ENCODE measurements around the gene MAD1L1.

The MAD1L1 gene

DNA sequence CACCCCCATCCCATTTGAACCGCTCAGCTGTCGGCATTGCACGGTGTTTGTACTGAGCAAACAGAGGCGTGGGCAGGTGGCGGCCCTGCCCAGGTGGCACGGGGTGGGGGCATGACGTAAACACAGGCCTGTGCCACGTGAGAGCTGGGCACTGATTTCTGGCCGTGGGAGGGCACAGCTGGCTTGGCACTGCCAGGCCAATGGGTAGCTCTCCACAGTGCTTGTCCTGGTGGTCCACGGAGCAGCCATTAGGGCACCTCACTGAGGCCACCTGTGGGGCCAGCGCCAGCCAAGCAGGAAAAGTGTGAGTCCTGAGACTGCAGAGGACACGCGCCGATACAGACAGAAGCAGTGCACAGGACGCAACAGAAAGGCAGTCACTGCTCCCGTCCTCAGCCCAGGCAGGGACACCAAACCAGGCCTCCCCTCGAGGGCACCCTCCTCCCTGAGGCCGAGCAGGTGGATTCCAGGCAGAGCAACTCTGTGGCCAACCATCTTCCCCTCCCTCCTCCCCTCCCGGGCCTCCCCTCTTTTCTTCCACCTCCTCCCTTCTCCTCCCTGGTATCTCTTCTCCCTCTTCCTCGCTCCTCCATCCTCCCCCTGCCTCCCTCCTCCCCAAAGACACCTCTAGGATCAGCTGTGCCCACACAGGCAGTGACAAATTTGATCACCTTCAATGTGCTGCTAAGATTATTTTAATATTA is 303.9 kb downstream of the MAD1L1 start:
- in situ Hi-C loops (cut with HindIII; ENCODE audit: low sequenced_read_pairs), result no loop called here

DNA sequence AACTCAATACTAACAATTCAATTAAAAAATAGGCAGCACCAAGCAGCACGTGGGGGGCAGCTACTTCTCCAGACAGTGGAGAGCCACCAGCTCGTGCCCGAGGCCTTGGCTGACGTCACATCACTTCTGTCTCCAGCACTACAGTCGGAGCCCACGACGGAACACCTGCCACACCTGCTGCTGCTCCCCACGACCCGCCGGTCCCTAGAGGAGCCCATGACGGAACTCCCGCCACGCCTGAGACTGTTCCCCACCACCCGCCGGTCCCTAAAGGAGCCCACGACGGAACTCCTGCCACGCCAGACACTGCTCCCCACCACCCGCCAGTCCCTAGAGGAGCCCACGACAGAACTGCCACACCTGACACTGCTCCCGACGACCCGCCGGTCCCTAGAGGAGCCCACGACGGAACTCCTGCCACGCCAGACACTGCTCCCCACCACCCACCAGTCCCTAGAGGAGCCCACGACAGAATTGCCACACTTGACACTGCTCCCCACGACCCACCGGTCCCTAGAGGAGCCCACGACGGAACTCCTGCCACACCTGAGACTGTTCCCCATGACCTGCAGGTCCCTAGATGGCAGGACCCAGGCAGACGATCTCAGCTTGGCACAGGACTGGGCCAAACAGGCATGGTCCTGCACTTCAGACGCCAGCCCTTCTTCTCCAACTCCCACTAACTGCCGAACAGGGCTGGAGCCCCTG is 304.7 kb downstream of the MAD1L1 start:
- in situ Hi-C loops (cut with HindIII; ENCODE audit: low sequenced_read_pairs), result no loop called here

DNA sequence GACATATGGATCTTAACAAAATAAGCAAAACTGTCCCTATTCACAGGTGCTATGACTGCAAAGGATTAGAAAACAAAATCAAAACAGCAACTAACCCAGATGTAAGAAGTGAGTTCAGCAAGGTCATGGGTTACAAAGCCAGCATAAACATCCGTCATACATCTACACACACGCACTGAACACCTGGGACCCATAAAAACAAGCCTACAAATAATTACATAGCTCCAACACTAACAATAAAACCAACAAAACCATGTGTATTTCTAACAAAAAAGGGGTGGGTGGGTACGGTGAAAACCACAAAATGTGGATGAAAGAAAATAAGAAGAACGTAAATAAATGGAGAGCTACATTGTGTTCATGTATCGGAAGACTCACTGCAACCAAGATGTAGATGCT is 305.8 kb downstream of the MAD1L1 start:
- in situ Hi-C loops (cut with HindIII; ENCODE audit: low sequenced_read_pairs), result no loop called here

DNA sequence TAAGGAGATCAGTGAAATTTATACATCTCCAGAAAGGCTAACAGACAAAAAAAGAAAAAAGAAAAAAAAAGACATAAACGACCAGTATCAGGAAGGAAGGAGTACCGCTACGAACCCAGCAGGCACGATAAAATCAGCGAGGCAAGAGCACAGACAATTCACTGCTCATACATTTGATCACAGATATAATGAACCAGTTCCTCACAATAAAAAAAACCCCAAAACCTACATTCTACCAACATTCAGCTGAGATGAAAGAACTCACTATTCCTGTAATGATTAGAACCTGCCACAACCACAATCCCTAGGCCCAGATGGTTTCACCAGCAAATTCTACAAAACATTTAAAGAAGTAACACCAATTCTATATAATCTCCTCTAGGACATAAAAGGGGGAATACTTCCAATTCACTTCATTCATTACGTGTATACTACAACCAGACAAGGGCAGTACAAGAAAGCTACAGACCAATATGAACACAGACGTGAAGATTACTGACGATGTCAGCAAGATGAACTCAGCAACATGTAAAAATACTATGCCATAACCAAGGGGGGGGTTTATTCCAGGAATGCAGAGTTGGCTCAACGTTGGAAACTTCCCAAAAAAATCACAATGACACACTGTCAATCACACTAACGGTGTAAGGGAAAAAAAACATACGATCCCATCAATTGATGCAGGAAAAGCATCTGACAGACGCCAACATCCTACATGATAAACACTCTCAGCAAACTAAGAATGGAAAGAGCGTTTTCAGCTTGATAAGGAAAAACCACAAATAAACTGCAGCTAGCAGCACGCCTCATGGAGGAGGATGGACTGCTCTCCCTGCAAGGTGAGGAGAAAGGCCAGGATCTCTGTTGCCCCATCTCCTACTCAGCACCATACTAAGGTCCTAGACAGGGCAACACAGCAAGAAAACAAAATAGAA is 306.5 kb downstream of the MAD1L1 start:
- in situ Hi-C loops (cut with HindIII; ENCODE audit: low sequenced_read_pairs), result no loop called here

DNA sequence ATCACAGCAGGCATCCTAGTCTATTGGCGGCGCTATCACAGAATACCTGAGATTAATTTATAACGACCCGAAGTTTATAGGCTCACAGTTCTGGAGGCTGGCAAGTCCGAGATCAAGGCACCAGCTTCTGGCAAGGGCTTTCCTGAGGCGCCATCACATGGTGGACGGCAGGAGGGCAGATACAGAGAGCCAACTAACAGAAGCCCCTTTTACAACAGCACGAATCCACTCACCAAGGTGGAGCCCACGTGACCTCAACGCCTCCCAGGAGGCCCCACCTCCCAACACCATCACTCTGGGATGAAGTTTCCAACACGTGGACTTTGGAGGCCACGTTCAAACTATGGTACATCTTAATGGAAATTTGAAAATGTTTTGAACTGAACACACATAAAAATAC is 307.4 kb downstream of the MAD1L1 start:
- in situ Hi-C loops (cut with HindIII; ENCODE audit: low sequenced_read_pairs), result no loop called here

DNA sequence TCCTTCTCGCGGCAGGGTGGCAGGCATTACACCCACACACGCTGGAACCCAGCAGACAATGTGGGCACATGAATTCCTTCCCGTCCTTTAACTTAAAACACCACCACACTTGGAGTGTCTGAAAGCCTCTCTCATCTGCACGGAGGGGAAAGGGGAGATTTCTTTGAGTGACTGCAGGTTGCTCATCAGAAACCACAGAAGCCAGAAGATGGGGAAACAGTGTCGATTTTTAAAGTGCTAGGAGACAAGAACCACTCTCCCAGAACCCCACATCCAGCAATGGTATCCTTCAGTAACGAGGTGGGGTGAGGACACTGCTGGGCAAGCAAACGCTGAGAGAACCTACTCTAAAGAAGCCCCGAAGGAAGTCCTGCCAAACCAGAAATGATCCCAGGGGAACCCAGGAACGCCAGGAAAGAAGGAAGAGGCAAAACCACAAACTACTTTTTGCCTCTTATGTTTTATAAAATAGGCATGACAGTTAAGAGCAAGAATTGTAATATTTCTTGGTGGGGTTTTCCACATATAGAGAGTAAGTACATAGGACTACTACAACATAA is 308.4 kb downstream of the MAD1L1 start:
- in situ Hi-C loops (cut with HindIII; ENCODE audit: low sequenced_read_pairs), result loop anchor here (5.0 kb wide), 3 partner anchors 53 to 228 kb away; no protein-coding TSS in a partner anchor

DNA sequence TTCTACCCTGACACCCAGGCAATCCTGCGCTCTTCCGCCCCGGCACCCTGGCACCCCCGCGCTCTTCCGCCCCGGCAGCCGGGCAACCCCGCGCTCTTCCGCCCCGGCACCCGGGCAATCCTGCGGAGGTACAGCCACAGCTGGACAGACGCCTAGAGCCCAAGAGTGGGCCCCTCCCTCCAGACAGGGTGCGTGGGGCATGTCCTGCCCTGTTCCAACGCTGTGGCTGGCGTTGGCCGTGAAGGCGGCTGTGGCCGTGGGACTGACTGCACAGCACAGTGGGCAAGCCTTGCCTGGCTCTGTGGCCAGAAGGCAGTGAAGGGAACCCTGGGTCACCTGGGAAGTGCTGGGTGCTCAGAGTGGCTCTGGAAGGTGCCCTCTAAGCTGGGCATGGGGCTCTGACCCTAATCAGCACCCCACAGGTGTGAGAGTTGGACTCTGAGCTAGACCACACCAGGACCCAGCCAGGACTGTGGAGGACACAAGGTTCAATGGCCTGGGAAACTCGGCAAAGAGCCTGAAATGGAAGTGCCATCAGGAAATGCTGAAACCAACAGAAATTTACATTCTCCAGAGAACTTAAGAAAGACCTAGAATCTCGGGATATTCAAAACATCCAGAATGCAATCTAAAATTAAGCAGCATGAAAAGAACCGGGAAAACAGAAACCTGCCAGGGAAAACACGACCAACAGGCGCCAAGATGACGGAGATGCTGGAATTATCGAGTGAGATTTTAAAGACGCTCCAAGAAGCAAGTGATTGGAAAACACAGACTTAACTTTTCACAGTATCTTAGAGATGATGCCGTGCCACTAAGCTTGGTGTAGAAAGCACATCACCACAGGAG is 309.1 kb downstream of the MAD1L1 start:
- in situ Hi-C loops (cut with HindIII; ENCODE audit: low sequenced_read_pairs), result loop anchor here (5.0 kb wide), 3 partner anchors 54 to 229 kb away; no protein-coding TSS in a partner anchor

DNA sequence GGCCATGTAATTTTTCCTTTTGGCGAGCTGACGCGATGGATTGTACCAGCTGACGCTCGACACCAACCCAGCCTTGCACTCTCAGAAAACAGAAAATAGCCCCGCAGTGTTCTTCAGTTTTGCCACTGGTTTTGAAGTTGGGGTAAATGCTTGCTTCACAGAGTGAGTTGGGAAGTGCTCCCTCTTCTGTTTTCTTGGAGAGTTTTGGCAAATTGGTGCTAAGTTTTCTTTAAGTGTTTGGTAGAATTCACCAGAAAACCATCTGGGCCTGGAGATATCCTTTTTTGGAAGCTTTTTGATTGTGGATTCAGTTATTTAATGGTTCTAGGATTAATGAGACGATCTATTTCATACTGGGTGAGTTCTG is 309.9 kb downstream of the MAD1L1 start:
- in situ Hi-C loops (cut with HindIII; ENCODE audit: low sequenced_read_pairs), result loop anchor here (5.0 kb wide), 3 partner anchors 54 to 229 kb away; no protein-coding TSS in a partner anchor

DNA sequence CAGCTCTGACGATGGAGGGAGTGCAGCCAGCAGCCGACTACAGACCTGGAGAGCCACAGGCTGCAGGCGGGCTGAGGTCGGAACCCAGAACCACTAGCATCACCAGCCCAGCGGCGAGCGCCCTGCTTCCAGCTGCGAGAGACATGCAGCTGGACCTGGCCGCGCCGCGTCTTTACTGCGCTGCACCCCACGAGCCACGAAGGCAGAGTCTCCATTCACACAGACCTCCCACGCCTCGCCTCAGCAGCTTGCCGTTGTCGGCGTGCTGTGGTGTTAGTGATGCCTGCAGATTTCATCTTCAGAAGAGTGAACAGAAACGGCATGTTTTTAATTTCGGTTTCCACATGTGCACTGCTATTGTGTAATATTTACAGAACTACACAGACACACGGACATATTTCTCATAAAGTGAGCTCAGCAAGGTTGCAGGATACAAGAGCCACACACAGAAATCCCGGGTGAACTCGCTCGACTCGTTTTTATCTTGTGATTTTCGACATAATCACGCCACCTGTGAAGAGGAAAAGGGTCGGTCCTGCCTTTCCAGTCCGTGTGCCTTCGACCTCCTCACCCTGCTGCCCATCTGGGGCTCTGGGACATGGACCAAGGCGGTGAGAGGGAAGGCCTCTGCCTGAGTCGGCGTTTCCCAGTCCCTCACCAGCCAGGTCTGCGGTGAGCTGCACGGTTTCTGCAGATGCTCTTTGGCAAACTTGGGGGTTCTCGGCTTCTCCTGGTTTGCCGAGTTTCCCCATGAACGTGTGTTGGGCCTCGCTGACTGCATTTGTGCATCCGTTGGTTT is 310.5 kb downstream of the MAD1L1 start:
- in situ Hi-C loops (cut with HindIII; ENCODE audit: low sequenced_read_pairs), result loop anchor here (5.0 kb wide), 3 partner anchors 55 to 230 kb away; no protein-coding TSS in a partner anchor

DNA sequence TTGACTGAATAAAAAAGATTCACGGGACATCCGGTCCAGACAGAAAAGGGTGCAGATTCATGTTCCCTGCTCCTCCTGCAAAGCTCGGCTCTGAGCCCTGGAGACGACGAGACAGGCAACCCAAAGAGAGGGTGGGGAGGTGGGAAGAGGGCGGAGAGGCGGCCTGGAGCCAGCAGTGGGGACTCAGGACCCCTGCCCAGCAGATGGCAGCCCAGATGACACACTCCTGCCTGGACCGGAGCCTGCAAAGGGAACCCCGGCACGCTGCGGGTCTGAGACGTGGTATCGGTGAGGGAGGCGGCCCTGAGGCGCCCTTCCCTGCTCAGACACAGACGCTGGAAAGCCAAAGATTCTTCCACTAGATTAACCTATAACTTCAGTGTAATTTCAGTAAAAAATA is 311.9 kb downstream of the MAD1L1 start:
- in situ Hi-C loops (cut with HindIII; ENCODE audit: low sequenced_read_pairs), result loop anchor here (5.0 kb wide), 3 partner anchors 56 to 231 kb away; no protein-coding TSS in a partner anchor

DNA sequence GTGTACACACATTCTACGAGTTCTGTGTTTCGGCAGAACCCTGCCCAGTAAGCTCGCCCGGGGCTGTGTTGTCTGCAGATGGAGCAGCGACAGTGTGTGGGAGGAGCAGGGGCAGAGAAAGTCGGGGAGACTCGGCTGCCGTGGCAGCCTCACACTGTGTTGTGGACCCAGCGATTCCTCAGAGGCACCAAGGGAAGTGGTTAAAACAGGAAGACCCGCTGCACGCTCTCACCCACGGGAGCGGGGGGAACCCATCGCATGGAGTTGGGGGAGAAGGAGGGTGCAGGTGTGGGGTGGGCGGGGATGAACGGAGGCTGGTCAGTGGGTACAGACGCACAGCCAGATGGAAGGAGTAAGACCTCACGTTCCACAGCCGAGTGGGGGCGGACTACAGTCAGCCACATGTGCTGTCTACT is 312.5 kb downstream of the MAD1L1 start:
- in situ Hi-C loops (cut with HindIII; ENCODE audit: low sequenced_read_pairs), result loop anchor here (5.0 kb wide), 3 partner anchors 57 to 232 kb away; no protein-coding TSS in a partner anchor

DNA sequence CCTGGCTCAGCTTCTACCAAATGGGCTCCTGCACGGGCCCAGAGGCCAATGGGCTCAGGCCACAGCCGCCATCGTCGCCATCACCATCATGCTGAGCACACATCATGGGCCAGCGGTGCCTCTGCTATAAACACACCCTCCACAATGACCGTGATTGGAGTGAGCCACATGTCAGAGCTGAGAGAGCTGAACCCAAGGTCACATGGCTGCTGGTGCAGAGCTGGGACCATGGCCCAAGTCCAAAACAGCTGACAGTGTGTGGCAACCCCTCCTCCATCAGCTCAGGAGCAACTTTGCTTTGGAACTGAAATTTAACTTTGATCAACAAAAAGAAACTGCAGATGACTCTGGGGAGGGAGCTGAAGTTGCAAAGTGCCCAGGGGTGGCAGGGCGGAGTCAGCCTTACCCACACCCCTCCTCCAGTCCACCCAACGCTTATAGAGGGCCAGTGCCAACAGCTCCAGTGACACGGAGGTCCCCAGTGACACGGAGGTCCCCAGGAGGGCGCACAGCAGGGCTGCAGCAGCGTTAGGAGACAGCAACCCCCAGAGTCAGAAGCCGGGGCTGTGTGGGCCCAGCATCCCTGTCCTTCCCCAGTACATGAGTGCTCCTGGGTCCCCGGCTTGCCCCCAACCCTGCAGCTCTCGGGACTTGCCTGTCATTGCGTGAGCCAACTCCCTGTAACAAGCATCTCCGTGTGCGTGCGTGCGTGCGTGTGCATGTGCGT is 313.0 kb downstream of the MAD1L1 start:
- in situ Hi-C loops (cut with HindIII; ENCODE audit: low sequenced_read_pairs), result loop anchor here (5.0 kb wide), 3 partner anchors 58 to 233 kb away; no protein-coding TSS in a partner anchor

DNA sequence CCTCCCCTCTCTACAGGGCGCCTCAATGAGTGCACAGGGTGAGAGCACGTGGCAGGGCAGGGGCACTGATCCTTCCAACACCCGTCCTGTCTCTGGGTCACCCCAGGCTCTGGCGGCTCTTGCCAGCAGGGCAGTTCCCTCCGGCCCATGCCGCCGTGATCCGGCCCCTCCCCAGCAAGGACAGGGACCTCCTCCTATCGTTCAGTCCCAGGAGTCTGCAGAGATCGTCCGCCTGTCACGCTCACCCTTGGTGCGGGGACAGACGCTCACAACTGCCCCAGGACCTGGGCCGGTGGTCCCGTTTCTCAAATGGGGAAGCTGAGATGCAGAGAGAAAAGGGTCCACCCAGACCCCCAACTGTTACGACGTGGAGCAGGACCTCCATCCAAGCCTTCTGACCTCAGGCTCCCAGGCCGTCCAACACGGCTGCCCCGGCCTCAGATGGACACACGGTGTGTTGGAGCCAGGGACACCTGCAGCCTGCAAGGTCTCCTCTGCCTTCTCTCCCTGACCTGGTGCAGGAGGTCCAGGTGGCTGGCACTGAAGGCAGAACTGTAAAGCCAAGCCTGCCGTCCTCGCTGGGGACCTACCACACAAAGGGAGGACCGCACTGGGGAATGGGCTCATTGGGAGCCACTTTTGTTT is 313.7 kb downstream of the MAD1L1 start:
- in situ Hi-C loops (cut with HindIII; ENCODE audit: low sequenced_read_pairs), result no loop called here

DNA sequence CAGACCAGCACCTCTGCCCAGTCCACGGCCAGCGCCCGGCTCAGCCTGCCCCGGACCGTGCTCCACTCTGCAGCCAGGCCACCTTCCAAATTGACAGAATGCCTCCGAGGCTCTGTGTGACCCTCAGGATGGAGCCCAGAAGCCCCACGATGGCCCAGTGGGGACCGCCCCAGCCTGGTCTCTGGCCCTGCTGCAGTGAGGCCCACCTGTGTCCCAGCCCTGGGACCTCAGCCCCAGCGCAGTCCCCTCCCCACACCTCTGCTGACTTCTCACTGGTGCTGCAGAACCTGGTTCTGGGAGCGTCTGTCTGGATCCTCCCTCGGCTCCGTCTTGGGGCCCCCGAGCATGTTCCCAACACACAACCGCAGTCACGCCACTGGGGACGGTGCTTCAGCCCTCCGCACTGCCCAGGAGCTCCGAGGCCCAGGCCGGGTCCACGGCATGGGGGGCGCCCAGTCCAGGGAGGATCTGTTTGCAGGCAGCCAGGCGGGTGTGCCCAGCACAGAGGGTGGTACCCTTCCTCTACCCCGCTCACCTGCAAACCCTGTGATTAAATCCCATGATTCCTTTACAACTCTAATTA is 314.6 kb downstream of the MAD1L1 start:
- in situ Hi-C loops (cut with HindIII; ENCODE audit: low sequenced_read_pairs), result no loop called here

DNA sequence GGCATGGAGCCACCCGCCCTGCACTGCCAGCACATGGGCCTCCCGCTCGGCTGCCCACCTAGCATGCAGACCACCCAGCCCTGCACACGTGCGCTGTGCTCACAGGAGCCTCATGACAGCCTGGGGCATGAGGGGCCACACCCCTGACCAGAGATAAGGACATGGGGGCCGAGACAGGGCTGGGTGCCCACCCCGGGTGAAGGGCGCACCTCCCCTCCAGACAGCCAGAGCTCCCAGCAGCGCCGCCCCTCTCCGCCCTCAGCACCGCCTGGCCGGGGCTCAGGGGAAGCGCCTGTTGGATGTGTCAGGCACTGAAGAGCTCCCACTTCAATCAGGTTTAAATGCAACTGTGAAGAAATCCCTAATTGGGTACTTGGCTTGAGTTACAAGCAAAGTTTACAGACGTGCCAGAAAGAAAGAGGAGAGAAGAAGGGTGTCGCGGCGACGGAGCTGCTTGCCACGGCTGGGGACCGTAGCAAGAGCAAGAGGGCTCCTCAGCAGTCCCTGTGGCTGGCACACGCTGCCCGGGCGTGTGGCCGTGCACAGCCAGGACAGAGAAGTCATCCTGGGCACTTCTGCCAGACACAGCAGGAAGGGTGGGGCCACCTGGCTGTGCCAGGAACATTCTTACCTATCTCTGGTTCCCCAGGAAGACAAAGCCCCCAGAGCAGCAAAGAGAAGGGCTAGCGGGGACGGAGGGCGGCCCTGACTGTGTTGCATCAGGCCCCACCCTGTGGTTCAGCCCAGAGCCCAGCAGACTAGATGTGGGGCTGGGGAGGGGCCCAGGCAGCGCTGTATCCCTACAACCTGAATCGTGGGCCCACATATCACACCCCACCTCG is 315.3 kb downstream of the MAD1L1 start:
- in situ Hi-C loops (cut with HindIII; ENCODE audit: low sequenced_read_pairs), result no loop called here

DNA sequence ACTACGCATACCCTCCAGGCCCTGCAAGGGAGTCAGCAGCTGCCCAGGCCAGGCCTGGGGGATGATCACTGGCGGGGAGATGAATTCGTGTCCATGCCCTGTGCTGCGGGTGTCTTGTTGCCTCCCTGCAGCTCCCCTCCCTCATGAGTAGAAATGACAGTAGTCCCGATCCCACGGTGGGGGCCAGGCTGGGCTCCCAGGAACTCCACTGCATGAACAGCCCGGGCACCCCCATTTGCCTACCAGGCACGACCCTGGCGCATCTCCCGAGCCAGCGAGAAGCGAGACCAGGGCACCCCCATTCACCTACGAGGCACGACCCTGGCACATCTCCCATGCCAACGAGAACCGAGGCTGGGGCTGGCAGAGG is 316.2 kb downstream of the MAD1L1 start:
- in situ Hi-C loops (cut with HindIII; ENCODE audit: low sequenced_read_pairs), result no loop called here
